Neural cell (in vitro differentiated cells): ENCODE measurements around the gene SLC23A1. TPM values are rescaled to one million over a fixed set of nuclear protein-coding genes. Genes with fewer than 3 reads are reported as not detected.

ENCODE experiments used
- H2AFZ ChIP-seq: fragments of 200-600, 300-800 bp; sonication (generic), shearing (Covaris generic); 2 replicates; pipeline ENCODE4 v1.6.0; 2014; ENCODE audit warnings: low read depth, mild to moderate bottlenecking, antibody characterized with exemption, low read length, moderate library complexity
- H3F3A ChIP-seq: fragments of 200-600 bp; shearing (Covaris generic); 2 replicates; pipeline ENCODE4 v1.6.1; 2016; ENCODE audit warnings: mild to moderate bottlenecking, moderate library complexity, mixed read lengths, antibody characterized with exemption, low read length; ENCODE audit not compliant: insufficient read depth, poor library complexity, severe bottlenecking
- H3K27ac ChIP-seq: fragments of 200-600, 300-800 bp; sonication (generic), shearing (Covaris generic); 2 replicates; pipeline ENCODE4 v1.5.1; 2014; ENCODE audit warnings: mild to moderate bottlenecking, low read length, moderate library complexity
- H3K27me3 ChIP-seq: fragments of 300-800, 200-600 bp; sonication (generic), shearing (Covaris generic); 2 replicates; pipeline ENCODE4 v1.6.0; 2014; ENCODE audit warnings: mild to moderate bottlenecking, low read depth, low read length, moderate library complexity; ENCODE audit not compliant: insufficient read depth
- H3K36me3 ChIP-seq: fragments of 300-800, 200-600 bp; sonication (generic), shearing (Covaris generic); 2 replicates; pipeline ENCODE4 v1.5.1; 2014; ENCODE audit warnings: mild to moderate bottlenecking, antibody characterized with exemption, low read length, moderate library complexity; ENCODE audit not compliant: insufficient read depth
- H3K4me2 ChIP-seq: fragments of 300-800, 200-600 bp; sonication (generic), shearing (Covaris generic); 2 replicates; pipeline ENCODE4 v1.6.0; 2014; ENCODE audit warnings: mild to moderate bottlenecking, low read length
- H3K4me3 ChIP-seq: fragments of 300-800, 200-600 bp; sonication (generic), shearing (Covaris generic); 2 replicates; pipeline ENCODE4 v1.5.1; 2014; ENCODE audit warnings: mild to moderate bottlenecking, low read length, moderate library complexity
- H3K79me2 ChIP-seq: fragments of 200-600 bp; shearing (Covaris generic); replicated peaks from 2 replicates; pipeline ENCODE4 v1.6.0; 2014; ENCODE audit warnings: mild to moderate bottlenecking, low read length, moderate library complexity; ENCODE audit not compliant: insufficient read depth
- H3K9ac ChIP-seq: fragments of 300-800, 200-600 bp; sonication (generic), shearing (Covaris generic); 2 replicates; pipeline ENCODE4 v1.6.1; 2016; ENCODE audit warnings: mild to moderate bottlenecking, low read length, mixed read lengths
- H3K9me2 ChIP-seq: fragments of 200-600 bp; shearing (Covaris generic); 2 replicates; pipeline ENCODE4 v1.6.1; 2016; ENCODE audit warnings: mild to moderate bottlenecking, low read length, mixed read lengths; ENCODE audit not compliant: insufficient read depth
- H3K9me3 ChIP-seq: fragments of 200-600, 300-800 bp; sonication (generic), shearing (Covaris generic); 2 replicates; pipeline ENCODE4 v1.6.1; 2016; ENCODE audit warnings: mild to moderate bottlenecking, mixed run types, low read length, moderate library complexity, mixed read lengths
- H4K20me1 ChIP-seq: fragments of 200-600 bp; shearing (Covaris generic); 2 replicates; pipeline ENCODE4 v1.6.1; 2016; ENCODE audit warnings: mild to moderate bottlenecking, mixed run types; ENCODE audit not compliant: insufficient read depth
- EP300 ChIP-seq: fragments of 450-650 bp; conservative IDR thresholded peaks from 2 replicates; pipeline ENCODE4 v1.6.1; 2014; ENCODE audit warnings: antibody characterized with exemption, mild to moderate bottlenecking, moderate library complexity; ENCODE audit not compliant: poor library complexity, severe bottlenecking
- EZH2 ChIP-seq: fragments of 200-600, 300-800 bp; shearing (Covaris generic), sonication (generic); IDR thresholded peaks from 2 replicates; pipeline ENCODE4 v1.6.1; 2014; ENCODE audit warnings: antibody characterized with exemption, low read length, borderline replicate concordance, mild to moderate bottlenecking; ENCODE audit not compliant: insufficient read depth, poor library complexity, severe bottlenecking
- MXI1 ChIP-seq: fragments of 450-650 bp; conservative IDR thresholded peaks from 2 replicates; pipeline ENCODE4 v1.6.1; 2014; ENCODE audit warnings: antibody characterized with exemption, mild to moderate bottlenecking; ENCODE audit not compliant: poor library complexity, severe bottlenecking
- POLR2AphosphoS5 ChIP-seq: IDR thresholded peaks from 2 replicates; pipeline ENCODE4 v1.6.1; 2012
- RAD21 ChIP-seq: fragments of 450-650 bp; conservative IDR thresholded peaks from 2 replicates; pipeline ENCODE4 v1.6.1; 2014; ENCODE audit warnings: antibody characterized with exemption, mild to moderate bottlenecking, moderate library complexity
- REST ChIP-seq: IDR thresholded peaks from 2 replicates; pipeline ENCODE4 v1.6.1; 2012; ENCODE audit warnings: borderline replicate concordance
- SMC3 ChIP-seq: fragments of 450-650 bp; conservative IDR thresholded peaks from 2 replicates; pipeline ENCODE4 v1.6.1; 2014; ENCODE audit warnings: antibody characterized with exemption, mild to moderate bottlenecking, moderate library complexity; ENCODE audit not compliant: poor library complexity
- TAF1 ChIP-seq: IDR thresholded peaks from 2 replicates; pipeline ENCODE4 v1.6.1; 2012; ENCODE audit warnings: low read depth
- polyA plus RNA-seq: library from polyadenylated mRNA; depleted of rRNA; stranded (reverse); fragments of >200 nt; gene quantifications from 2 replicates; pipeline ENCODE4 v1.2.3, GENCODE V29; 2014
- TF ChIP-seq, protein P1 (sequence below): fragments of 450-650 bp; IDR thresholded peaks from 2 replicates; pipeline ENCODE4 v1.5.1; 2014; ENCODE audit warnings: antibody characterized with exemption, mild to moderate bottlenecking, moderate library complexity; ENCODE audit not compliant: poor library complexity, severe bottlenecking

SLC23A1 gene
- polyA plus RNA-seq, 1 donor from 2014 or later: not detected

DNA sequence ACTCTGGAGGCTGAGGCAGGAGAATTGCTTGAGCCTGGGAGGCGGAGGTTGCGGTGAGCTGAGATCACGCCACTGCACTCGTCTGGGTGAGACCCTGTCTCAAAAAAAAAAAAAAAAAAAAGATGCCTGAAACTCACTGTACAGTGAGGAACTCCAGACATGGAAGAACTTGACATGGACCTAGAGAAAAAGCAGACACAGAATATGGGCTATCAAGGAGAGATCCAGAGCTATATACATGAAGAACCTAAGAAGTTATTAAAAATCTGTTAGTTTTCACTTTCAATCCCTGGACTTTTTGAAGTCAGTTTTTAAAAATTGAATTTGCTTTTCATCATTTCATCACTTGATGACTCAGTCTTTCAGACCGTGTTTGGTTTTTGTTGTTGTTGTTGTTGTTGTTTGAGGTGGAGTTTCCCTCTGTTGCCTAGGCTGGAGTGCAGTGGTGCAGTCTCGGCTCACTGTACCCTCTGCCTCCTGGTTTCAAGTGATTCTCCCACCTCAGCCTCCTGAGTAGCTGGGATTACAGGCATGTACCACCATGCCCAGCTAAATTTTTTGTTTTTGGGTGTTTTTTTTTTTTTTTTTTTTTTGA lies 21.2 kb downstream of the SLC23A1 start:
- Histone ChIP-seq H3K4me2 (no peak overlapping the region), H3K36me3 (peaks cover 12% of the 10 kb centered on the region), H3K27me3 (no peaks in the 10 kb centered on the region), H3K27ac (no peak overlapping the region), H3K9me3 (no peaks in the 10 kb centered on the region), H3K79me2 (peaks cover 44% of the 10 kb centered on the region), H4K20me1 (no peaks in the 10 kb centered on the region), H3K9ac (no peak overlapping the region), H2AFZ (no peak overlapping the region), H3K4me3 (no peak overlapping the region), H3F3A (no peaks in the 10 kb centered on the region), H3K9me2 (no peaks in the 10 kb centered on the region)
- TF ChIP-seq MXI1 (no peak), REST (no peak), EZH2 (no peak), RAD21 (no peak), SMC3 (no peak), POLR2AphosphoS5 (no peak), TAF1 (no peak)
- TF ChIP-seq, protein P1, sequence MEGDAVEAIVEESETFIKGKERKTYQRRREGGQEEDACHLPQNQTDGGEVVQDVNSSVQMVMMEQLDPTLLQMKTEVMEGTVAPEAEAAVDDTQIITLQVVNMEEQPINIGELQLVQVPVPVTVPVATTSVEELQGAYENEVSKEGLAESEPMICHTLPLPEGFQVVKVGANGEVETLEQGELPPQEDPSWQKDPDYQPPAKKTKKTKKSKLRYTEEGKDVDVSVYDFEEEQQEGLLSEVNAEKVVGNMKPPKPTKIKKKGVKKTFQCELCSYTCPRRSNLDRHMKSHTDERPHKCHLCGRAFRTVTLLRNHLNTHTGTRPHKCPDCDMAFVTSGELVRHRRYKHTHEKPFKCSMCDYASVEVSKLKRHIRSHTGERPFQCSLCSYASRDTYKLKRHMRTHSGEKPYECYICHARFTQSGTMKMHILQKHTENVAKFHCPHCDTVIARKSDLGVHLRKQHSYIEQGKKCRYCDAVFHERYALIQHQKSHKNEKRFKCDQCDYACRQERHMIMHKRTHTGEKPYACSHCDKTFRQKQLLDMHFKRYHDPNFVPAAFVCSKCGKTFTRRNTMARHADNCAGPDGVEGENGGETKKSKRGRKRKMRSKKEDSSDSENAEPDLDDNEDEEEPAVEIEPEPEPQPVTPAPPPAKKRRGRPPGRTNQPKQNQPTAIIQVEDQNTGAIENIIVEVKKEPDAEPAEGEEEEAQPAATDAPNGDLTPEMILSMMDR: no peak

- TF ChIP-seq SMC3 (no peak), REST (no peak), EZH2 (no peak), EP300 (no peak), RAD21 (no peak), MXI1 (no peak), POLR2AphosphoS5 (no peak), TAF1 (no peak)
- TF ChIP-seq, protein P1: no peak
- peaks cover 11% of the 10 kb centered on the region for H3K36me3 ChIP-seq
- H3K9me3 ChIP-seq: no peaks in the 10 kb centered on the region
- no peaks in the 10 kb centered on the region for H3K9me2 ChIP-seq
- H4K20me1 ChIP-seq: no peaks in the 10 kb centered on the region
- no peak overlapping the region for H2AFZ ChIP-seq
- H3K27ac ChIP-seq: no peak overlapping the region
- H3K9ac ChIP-seq: no peak overlapping the region
- H3K79me2 ChIP-seq: peaks cover 59% of the 10 kb centered on the region
- no peak overlapping the region for H3K4me2 ChIP-seq
- H3K4me3 ChIP-seq: no peak overlapping the region
- H3K27me3 ChIP-seq: no peaks in the 10 kb centered on the region
- H3F3A ChIP-seq: no peaks in the 10 kb centered on the region
Observed at GRCh38 chr5:139360384-139360783, 22.7 kb downstream of the SLC23A1 start.
